Measurements from ENCODE around the gene JAKMIP1.
"Not testable (repeated sequence)": the region's sequence is repeated elsewhere in the genome, so short reads cannot be mapped to it uniquely, and the experiment has no call there.

Gene JAKMIP1

DNA sequence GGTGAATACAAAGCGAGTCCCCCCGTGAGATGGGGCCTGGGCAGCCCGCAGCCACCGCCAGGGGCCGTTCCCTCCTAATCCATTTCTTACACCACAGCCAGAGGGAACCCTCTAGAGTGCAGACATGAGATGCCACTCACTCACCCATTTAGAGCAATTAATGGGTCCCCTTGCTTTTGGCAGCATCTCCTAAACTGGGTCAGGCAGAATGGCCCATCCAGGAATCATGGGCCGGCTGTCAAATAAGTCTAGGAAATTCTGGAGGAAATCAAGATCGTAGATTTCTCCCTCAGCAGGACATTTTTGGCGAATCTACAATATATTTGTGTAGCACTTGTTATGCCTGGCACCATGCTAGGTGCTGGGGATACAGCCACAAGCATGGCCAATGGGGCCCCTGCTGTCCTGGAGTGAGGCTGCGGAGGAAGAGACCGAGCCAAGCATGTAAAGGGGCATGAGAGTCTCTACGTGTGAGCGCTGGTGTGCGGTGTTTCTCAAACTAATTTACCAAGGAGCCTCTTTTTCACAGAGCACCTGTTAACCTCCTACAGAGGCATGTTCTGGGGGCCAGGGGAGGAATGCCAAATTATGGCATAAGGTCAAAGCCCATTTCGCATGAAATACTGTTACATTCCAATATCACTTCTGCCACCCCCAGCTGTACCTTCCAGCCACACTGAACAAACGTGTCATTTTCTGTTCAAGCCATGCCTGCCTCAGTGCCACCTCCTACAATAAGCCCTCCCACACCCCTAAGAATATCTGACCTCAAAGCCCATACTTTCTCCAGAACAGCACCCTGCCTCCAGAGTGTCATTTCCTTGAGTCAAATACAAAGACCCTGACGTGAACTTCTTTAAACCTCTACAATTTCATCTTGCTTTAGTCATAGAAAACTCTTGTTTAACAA lies 28.1 kb upstream of the JAKMIP1 start:
- no peak for DNase-seq

DNA sequence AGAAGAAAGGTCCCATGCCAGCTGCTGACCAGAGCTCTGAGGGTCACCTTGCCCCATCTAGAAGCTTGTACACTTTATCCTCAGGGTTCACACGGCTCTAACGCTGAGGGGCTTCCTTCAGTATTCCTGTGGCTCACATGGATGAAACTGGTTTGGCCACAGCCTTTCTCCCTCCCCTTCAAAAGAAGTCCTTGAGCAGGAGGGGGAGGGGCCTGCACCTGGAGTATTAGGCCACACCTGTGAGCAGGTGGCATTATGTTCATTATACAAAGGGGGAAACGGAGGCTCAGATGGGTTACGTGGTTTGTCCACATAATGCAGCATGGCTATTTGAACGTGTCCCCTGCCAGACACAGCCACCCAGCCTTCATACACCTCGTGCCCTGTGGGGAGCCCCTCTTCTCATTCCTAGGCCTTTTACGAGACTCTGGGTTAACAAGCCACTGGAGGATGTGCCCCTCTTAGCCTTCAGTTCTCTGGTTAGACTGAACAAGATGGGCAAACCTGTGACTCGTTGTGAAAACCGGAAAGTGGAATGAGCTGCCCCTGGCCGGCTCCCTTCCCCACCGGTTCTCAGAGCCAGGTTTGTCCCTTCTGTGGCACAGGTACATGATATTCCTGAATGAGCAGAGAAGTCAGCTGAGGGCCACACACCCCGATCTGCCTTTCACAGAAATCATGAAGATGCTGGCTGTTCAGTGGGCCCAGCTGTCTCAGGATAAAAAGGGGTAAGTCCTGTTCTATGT lies 27.2 kb upstream of the JAKMIP1 start:
- DNase-seq = no peak

DNA sequence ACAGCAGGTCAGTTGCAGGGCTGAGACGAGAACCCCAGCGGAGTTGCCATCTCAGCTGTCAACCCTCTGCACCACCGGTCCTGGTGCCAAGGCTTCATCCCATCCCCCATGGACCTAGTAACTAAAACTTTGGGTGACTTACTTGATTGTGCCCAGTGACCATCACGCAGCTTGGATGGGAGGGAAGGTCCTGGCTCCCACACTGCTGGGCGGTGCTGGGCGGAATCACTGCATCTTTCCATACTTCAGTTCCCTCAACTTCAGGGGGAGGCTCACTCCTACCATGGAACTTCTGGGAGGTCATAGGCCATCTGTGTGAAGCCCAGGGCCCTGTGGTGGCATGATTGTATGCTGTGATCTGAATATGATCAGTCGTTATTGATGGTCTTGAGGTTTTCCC lies 26.2 kb upstream of the JAKMIP1 start:
- DNase-seq = no peak

DNA sequence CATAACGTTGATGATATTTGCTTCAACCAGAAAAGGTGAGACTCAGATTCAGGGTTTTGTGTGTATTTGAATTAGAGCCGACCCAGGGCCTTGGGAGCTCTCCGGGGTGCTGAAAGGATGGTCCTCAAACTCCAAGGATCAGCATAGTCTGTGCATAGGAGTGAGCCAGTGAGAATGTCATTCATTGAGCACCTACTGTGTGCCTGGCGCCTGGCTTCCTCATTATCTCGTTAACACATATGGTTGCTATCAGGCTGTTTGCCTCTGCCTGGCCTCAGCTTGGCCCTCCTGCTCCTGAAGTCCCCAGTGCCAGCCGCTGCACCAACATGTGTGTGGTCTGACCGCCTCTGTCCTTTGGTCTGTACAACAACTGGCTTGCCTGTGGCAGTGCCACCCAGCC lies 25.1 kb upstream of the JAKMIP1 start:
- DNase-seq = peak; percentile 56

DNA sequence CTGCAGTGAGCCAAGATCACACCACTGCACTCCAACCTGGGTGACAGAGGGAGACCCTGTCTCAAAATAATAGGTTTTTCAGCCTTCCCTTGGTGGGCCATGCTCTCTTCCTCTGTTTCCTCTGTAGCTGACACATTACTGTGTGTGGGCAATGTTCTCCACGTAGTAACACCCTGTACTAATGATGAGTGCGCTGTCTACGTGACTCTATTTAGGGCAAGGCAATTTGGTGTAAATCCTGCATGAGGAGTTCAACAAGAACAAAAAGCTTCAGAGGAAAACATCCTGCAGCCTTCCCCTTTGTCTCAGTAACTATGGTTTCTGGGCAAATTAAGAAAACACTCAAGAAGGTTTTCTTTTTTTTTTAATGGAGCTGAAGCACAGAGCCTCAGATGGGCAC lies 24.4 kb upstream of the JAKMIP1 start:
- no peak for DNase-seq

DNA sequence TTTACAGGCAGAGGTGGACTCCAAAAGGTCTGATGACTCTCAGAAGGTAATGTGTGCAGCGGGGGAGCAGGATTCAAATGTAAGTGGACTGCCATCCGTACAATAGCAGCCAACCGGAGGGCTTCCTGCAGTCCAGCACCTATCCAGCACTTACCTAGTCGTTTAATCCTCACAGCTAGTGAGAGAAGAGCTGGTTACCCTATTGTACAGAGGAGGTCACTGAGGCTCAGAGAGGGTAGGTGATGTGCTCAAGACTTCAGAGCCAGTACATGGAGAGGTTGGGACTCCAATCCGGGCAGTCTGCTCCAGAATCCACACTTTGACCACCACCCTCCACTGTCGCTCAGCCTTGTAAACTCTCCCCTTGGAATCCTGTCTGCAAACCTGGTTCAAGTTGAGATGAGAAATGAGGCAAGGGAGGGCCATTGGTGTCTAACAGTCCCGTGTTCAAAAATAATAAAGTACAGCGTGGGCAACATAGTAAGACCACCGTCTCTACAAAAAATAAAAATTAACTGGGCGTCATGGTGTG lies 22.5 kb upstream of the JAKMIP1 start:
- peak; percentile 66 for DNase-seq

DNA sequence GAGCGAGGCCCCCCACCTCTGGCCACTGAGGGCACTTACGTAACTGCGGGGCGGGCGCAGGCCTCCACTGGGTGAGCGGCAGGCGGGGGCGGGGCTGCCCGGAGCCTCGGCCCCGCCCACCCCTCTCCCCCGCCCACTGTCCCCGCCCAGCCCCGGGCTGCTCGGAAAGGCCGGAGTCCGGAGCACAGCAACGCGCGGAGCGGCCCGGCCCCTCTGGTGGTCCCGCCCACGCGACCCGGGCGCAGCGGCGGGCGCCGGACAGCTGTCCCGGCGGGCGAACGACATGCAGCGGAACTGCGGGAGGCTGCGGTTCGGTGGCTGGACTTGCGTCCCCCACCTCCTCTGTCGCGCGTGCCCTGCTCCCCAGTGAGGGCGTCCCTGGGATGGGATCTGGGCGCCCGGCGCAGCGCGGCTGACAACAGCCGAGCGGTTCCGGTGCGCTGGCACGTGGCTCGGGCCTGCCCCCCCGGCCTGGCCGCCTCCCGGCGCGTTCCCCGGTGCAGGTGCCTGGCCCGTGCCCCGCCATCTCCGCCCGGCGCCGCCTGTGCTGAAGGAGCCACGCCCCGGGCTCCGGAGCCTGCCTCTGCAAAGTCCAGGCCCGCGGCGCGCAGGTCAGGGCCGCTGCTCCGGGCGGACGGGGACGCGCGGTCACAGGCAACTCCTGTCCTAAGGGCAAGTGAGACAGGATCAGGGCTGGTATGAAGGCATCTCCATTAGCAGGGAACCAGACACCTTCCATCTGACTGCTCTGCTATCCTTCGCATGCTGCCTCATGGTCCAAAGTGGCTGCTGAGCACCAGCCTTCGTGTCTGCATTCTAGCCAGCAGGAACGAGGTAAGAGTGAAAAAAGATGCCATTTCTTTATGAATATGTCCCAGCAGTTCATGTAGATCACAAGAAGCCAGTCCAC lies 21.8 kb upstream of the JAKMIP1 start:
- DNase-seq = peak; percentile 81

DNA sequence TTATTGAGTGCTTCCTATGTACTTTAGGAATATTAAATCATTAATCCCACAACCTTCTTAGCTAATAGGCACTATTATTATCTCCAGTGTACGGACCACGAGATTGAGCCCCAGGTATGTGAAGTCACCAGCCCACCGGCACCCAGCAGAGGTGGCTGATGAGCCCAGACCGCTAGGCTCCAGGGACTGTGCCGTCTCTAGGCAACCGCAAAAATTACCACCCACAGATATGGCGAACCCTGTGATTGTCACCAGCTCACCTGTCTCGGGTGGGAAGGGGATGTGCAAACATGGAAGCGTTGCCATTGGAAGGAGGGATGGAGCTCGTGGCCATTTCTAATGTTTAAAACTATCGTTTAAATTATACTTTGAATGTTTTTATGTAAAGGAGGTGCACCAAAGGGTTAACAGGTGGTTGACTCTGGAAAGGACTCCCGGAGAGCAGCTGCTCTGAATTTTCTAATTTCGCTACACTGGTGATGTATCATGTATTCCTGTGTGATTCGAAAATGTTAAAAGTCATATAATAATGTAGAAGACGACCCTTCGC lies 21.0 kb upstream of the JAKMIP1 start:
- no peak for DNase-seq

DNA sequence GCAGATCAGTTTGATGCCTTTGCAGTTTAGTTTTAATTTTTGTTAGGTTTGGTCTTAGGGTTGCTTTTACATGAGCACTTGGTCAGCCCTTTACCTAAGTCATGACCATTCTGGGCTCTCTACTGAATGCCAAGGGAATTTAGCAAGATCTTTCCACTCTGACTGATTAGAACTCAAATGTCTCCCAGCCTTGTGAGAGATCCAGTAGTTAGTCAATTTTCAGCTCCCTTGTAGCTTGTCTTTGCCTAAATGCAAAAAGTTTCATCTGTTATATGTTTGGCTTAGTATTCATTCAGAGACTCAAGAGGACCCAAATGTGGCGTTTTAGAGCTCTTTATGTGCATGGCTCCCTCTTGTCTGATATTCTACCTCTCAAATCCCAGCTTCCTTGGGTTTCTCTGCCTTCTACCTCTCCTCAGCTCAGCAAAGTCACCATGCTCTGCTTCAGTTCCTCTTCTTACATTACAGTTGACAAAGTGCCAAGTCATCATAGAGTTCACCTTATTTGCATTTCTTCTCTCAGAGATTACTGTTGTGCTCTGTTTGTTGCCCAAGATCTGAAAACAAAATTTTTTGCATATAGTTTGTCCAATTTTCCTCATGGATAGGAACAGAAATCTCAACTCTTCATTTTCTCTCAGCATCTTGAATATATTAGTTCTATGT lies 17.5 kb upstream of the JAKMIP1 start:
- DNase-seq = no peak

DNA sequence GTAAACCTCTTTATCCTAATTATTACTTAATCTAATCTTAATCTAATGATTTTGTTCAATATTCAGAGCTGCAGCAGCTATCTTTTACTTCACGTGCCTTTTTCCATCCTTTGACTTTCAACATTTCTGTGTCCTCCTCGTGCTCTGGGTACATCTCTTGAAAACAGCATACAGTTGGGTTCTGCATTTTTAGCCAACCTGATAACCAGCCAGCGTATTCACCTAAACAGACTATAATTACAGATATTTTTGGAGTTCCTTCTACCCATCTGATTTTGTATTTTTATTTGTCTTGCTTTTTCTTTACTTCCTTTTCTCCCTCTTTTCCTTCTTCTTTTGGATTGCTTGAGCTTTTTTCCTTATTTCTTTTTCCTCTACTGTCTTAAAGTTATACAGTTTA lies 16.2 kb upstream of the JAKMIP1 start:
- DNase-seq = no peak

DNA sequence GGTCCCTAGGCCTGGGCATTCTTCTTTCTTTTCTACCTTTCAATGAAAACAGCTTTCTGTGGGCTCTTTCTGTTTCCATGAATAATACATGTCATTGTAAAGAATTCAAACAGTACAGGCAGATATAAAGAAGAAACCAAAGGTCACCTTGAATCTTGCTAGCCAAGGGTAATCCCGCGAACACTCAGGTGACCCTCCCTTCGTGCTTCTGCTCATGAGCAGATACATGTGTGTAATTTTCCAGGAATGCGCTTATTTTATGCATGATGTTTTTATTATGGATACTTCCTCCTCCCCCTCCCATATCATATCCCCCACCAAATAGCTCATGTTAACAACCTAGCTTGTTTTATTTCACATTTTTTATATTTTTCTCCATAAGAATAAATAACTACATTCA lies 9.6 kb upstream of the JAKMIP1 start:
- DNase-seq = no peak

DNA sequence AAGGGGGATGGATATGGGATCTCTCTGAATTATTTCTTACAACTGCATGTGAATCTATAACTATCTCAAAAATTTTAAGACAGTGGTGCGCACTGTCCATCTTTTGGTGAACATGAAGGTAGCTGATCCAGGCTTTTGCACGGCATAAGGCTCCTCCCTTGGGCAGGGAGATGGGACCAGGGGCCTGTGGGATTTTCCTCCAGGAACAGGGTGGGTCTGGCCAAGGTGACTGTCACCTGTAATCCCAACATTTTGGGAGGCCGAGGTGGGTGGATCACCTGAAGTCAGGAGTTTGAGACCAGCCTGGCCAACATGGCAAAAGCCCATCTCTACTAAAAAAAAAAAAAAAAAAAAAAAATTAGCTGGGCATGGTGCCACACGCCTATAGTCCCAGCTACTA lies 8.9 kb upstream of the JAKMIP1 start:
- DNase-seq = not testable (repeated sequence)

DNA sequence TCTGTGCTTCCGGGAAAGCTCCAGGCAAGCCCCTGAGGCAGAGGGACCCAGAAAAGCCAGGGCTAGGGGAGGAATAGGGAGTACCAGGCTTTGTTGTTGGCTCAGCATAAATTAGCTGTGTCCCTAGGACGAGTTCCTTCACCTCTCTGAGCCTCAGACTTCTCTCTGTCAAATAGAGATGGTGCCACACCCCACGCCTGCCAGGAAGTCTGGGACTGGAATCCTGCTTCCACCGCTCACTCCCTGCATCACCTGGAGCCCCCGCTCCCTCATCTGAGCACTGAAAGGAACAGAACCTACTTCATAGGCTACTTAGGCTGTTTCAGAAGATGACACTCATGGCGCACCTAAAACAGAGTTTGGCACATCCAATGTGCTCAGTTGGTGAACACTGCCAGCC lies 8.1 kb upstream of the JAKMIP1 start:
- DNase-seq = no peak

DNA sequence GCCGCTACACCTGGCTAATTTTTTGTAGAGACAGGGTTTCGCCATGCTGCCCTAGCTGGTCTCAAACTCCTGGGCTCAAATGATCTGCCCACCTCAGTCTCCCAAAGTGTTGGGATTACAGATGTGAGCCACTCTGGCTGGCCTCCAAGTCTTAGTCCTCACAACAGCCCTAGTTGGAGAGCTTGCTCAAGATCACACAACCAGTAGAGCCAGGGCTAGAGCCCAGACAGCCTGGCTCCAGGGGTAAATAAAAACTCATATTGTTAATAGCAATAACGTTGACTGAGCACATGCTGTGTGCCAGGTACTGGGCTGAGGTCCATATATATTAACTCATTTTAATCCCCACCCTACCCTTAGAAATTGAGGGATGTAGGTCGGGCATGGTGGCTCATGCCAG lies 7.3 kb upstream of the JAKMIP1 start:
- DNase-seq = no peak

DNA sequence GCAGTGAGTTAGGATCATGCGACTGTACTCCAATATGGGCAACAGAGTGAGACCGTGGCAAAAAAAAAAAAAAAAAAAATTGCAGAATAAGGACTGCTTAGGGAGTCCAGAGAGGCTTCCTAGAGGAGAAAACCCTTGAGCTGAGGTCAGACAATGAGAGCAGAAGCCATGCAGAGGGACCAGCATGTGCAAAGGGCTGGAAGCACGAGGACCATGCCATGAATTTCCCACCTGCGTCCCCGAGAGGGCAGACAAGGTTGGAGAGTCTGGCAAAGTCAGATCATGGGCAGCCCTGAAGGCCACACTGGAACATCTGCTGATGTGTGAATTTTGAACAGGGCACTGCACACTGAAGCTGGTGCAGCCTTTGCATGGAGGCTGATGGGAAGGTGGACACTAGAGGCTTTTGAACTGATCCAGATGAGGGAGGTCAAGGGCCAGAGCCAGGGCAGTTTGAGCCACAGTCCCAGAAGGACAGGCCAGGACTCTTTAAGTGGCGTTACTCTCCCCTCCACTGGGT lies 6.5 kb upstream of the JAKMIP1 start:
- no peak for DNase-seq

DNA sequence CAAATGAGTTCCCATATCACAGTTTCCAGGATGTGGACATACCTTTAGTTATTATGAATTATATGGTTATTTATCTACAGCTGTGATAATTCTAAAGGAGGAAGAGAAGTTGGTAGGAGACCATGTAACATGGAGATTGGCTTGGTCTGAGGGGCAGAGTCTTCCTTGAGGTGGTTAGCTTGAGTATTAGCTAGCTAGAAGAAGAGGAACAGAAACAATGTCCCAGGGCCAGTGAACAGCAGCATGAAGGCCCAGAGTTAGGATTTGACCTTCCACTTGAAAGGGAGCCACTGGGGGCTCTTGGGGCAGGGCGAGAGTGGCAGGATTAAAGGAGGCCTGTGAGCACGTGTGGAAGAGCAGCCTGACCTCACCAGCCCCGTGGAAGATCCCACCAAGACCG lies 5.6 kb upstream of the JAKMIP1 start:
- DNase-seq = no peak

DNA sequence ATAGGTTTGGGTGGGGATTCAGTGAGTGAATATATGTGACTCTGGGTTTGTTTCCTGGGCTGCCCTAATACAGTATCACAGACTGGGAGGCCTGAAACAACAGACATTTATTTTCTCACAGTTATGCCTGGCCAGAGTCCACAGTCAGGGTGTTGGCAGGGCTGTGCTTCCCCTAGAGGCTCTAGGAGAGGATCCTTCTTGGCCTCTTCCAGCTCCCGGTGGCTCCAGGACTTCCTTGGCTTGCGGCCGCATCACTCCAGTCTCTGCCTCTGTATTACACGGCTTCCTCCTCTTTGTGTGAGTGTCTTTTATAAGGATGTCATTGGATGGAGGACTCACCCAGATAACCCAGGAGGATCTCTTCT lies 5.2 kb upstream of the JAKMIP1 start:
- no peak for DNase-seq

DNA sequence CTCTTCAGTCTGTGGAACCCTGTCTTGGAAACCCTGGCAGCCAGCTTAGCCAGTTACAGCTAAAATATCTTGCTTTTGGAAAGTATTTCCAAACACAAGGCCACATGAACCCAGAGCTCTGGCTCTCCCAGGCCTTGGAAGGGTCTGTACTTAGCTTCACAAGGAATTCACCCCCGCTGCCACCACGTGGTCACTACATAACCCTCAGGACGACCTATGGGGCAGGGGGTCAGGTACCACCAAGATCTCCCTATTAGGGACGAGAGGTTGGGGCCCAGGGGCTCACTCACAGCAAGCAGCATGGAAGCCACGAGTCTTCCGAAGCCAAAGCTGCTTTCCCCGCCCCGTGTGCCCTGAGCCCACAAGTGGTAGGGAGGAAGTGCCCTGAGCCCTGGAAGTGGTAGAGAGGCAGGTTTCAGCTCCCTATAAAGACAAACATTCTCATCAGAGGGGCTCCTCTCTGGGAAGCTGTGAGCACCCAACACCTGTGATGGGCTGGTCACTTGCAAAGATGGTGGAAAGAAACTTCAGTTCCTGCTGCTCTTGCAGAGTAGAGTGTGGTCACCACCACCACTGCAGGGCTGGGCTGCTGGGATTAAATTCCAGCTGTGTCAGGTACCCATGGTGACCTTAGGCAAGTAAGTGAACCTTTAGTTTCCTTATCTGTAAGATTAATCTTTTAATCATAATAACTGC lies 4.7 kb upstream of the JAKMIP1 start:
- no peak for DNase-seq

DNA sequence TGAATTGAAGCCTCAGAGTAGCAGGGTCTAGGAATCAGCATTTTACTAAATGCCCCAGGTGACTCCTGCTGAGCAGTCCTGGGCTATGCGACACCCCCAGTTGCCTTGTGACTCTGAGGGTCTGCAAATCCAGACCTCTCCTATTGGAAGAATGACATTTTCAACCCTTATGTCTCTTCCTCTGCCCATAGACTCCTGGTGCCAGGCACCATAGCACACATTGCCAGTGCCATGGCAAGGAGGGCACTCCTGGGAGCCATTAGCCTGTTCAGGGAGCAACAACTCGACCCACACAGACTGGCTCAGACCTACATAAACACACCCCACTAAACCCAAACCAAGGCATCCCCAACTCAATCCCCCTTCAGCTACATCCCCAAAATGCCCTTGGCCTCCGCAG lies 3.7 kb upstream of the JAKMIP1 start:
- DNase-seq = no peak

DNA sequence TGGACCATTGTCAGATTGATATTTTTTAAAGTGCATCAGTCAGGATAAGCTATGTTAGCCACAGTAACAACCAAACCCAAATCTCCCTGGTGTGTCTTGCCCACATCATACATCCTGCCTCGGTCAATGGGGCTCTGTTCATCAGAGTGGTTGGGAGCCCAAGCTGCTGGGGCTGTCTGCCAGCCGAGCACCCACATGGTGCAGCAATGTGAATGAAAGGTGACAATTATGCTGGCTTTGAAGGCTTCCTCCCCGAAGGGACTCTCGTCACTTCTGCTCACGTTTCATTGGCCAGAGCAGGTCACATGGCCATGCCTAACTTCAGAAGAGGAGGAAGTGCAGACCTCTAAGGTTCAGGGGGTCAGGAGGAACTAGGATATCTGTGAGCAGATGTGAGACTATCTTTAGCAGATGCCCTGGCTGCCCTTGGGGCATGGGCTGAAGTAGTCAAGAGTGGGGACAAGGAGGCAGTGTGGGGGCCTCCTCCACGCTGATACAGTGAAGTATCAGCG lies 1.3 kb upstream of the JAKMIP1 start:
- no peak for DNase-seq

DNA sequence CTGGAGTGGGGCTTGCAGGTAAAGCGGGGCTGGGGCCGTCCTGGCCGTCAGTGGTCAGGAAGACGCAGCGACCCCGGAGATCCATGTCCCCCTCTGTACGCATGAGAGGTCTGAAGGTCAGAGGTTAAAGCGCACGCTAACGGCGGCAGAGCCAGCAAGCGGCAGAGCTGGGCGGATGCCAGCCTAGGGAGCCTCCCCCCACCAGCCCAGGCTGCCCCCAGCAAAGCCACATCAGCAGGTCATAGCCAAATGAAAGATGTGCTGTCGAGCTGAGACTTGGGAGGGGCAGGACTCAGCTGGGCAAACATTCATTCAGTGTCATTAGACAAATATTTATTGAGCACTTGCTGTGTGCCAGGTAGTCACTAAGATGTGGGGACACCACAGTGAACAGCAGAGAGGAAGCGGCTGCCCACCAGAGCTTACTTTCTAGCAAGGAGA lies 593 bp upstream of the JAKMIP1 start:
- no peak for DNase-seq

Measured in retina (tissue), 1 donor.